Heart left ventricle (tissue), 13 donors: ENCODE measurements around the gene LRP1B.

ENCODE experiments used
- POLR2A ChIP-seq, 2 donors: fragments of 450-650 bp; IDR thresholded peaks; one replicate each; pipeline ENCODE4 v1.6.1; 2017; ENCODE audit warnings: antibody characterized with exemption in 2 of 2, mild to moderate bottlenecking in 2 of 2, moderate library complexity in 2 of 2
- TF ChIP-seq, protein P1 (sequence below), 12 donors: fragments of 200-600 bp; sonication (generic) in 4 of 12; IDR thresholded peaks; one replicate each; pipeline versions ENCODE4 v1.5.0 to v1.8.0; 2018 to 2022; ENCODE audit warnings: antibody characterized with exemption in 12 of 12, mild to moderate bottlenecking in 5 of 12
- donor health status: ischemic (EF 13 %, LVEDD 7.1; RV severe dilation, severe dysfunction).
- donor health status: DM: no; HTN: yes; CAD: no.
- donor health status: DM: no; HTN: no; CAD: no.
- donor health status: ischemic (EF 25% LVEDD 6.9; RV normal size, moderate dysfunction).
- donor health status: ischemic (EF 25% LVEDD 5.7; RV mildly dilated, moderate dysfunction).
- donor health status: ischemic (EF 35%, LVEDD 5.7; RV mildly dilated, moderate dysfunction).
- donor health status: nonischemic (EF 11% LVEDD 7.7; RV severe dilation, severe dysfunction).
- donor health status: DM: yes; HTN: yes; CAD: no.
- donor health status: PGD.
- donor health status: ischemic (EF 29% LVEDD 5.4; RV normal size, mild dysfunction).
- donor health status: nonischemic (EF 23%, LVEDD 6.1; RV moderate dilation, normal function).

DNA sequence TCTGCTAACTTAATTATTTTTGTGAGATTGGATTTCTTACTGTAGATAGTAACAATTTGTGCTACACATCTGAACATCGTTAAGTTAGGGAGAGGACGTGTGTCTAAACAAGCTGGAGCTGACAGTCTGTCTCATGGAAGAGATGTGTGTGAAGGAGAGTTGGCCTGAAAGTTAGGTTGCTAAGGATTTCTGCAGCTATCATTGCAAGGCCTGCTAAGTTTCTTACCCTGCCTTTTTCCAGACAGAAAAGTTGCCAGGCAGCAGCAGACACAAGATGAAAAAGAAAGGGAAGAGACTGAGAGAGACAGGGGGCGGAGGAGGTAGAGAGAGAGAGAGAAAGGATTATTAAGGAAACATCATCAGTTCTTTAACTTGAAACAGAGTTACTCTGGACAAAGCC lies 4.1 kb upstream of the LRP1B start:
- TF ChIP-seq, protein P1, sequence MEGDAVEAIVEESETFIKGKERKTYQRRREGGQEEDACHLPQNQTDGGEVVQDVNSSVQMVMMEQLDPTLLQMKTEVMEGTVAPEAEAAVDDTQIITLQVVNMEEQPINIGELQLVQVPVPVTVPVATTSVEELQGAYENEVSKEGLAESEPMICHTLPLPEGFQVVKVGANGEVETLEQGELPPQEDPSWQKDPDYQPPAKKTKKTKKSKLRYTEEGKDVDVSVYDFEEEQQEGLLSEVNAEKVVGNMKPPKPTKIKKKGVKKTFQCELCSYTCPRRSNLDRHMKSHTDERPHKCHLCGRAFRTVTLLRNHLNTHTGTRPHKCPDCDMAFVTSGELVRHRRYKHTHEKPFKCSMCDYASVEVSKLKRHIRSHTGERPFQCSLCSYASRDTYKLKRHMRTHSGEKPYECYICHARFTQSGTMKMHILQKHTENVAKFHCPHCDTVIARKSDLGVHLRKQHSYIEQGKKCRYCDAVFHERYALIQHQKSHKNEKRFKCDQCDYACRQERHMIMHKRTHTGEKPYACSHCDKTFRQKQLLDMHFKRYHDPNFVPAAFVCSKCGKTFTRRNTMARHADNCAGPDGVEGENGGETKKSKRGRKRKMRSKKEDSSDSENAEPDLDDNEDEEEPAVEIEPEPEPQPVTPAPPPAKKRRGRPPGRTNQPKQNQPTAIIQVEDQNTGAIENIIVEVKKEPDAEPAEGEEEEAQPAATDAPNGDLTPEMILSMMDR (IDR thresholded peaks at IDR 0.05), result no peak
- no peak for TF ChIP-seq POLR2A (IDR thresholded peaks at IDR 0.05)
